Caco-2 (cell line): ENCODE data around the gene TMUB2. TPM values are rescaled to one million over a fixed set of nuclear protein-coding genes. Genes with fewer than 3 reads are reported as not detected.

Experiments
- BruUV-seq: library from RNA; stranded (reverse); fragments of 400-500 nt; replicated peaks from 2 replicates; lab custom pipeline; 2021; lab: Mats Ljungman, UMichigan
- CTCF ChIA-PET: fragments of 300-600 bp; sonication (Branson Sonifier 250); formaldehyde crosslinking; loops from one replicate; lab custom pipeline; 2022; ENCODE audit warnings: antibody characterized with exemption; lab: Charles Lee
- POLR2A ChIA-PET: fragments of 300-600 bp; sonication (Branson Sonifier 250); formaldehyde crosslinking; loops from one replicate; lab custom pipeline; 2022; ENCODE audit warnings: antibody characterized with exemption; lab: Charles Lee
- DNase-seq, 2 experiments: peaks; one replicate each; pipeline versions ENCODE4 v3.0.0 to v3.0.0-alpha.2; 2020 to 2022
- H3K27me3 ChIP-seq: replicated peaks from 2 replicates; pipeline ENCODE4 v1.6.0; 2011; ENCODE audit warnings: low read length; ENCODE audit not compliant: control insufficient read depth, insufficient read depth
- H3K36me3 ChIP-seq: 2 replicates; pipeline ENCODE4 v1.5.1; 2011; ENCODE audit warnings: low read length; ENCODE audit not compliant: control insufficient read depth, insufficient read depth
- H3K4me1 ChIP-seq: fragments of 250-450 bp; sonication (Bioruptor Pico); 2 replicates; pipeline ENCODE4 v1.5.1; 2020; ENCODE audit warnings: mild to moderate bottlenecking
- H3K4me3 ChIP-seq: 2 replicates; pipeline ENCODE4 v1.5.1; 2011; ENCODE audit warnings: low read depth, mild to moderate bottlenecking, control low read depth, low read length
- H3K9me3 ChIP-seq: fragments of 250-450 bp; sonication (Bioruptor Pico); 2 replicates; pipeline ENCODE4 v1.5.1; 2020; ENCODE audit warnings: mild to moderate bottlenecking, moderate library complexity
- H3K27ac Mint-ChIP-seq: one replicate; pipeline ENCODE4 v1.8.0; 2022; ENCODE audit warnings: mixed read lengths; ENCODE audit not compliant: unreplicated experiment
- H3K27me3 Mint-ChIP-seq: one replicate; pipeline ENCODE4 v1.8.0; 2022; ENCODE audit warnings: mixed read lengths; ENCODE audit not compliant: insufficient read depth, unreplicated experiment
- H3K36me3 Mint-ChIP-seq: one replicate; pipeline ENCODE4 v1.8.0; 2022; ENCODE audit warnings: mild to moderate bottlenecking, mixed read lengths; ENCODE audit not compliant: insufficient read depth, unreplicated experiment
- H3K4me1 Mint-ChIP-seq: one replicate; pipeline ENCODE4 v1.8.0; 2022; ENCODE audit warnings: low read depth, mixed read lengths; ENCODE audit not compliant: unreplicated experiment
- H3K4me3 Mint-ChIP-seq: one replicate; pipeline ENCODE4 v1.8.0; 2022; ENCODE audit warnings: mild to moderate bottlenecking, moderate library complexity, mixed read lengths; ENCODE audit not compliant: unreplicated experiment
- H3K9me3 Mint-ChIP-seq: one replicate; pipeline ENCODE4 v1.8.0; 2022; ENCODE audit warnings: mixed read lengths; ENCODE audit not compliant: unreplicated experiment
- CTCF ChIP-seq, 2 experiments: fragments of 200-600 bp in 1 of 2; IDR thresholded peaks; 1 replicate in 1 of 2; 2 replicates in 1 of 2; pipeline versions ENCODE4 v1.5.1 to v1.8.0; 2011 to 2022; ENCODE audit warnings: antibody characterized with exemption in 1 of 2, control low read depth in 1 of 2, inconsistent platforms in 1 of 2, low read depth in 1 of 2, low read length in 1 of 2, mild to moderate bottlenecking in 1 of 2, moderate library complexity in 1 of 2; ENCODE audit not compliant: insufficient read depth in 1 of 2, severe bottlenecking in 1 of 2, unreplicated experiment in 1 of 2
- intact Hi-C: fragments of 100-400 bp; cut with micrococcal nuclease; formaldehyde crosslinking; loops from one replicate; pipeline ENCODE4 v1.10.0; 2022; ENCODE audit not compliant: unreplicated experiment
- total RNA-seq: library from RNA; stranded (reverse); gene quantifications from 2 replicates; pipeline ENCODE4 v1.2.3, GENCODE V29; 2022

Gene TMUB2
- total RNA-seq, 1 experiment from 2014 or later: 28.4 TPM

- BruUV-seq: no TSS peak
- Histone ChIP-seq H3K4me3 (no peak overlapping the region), H3K4me1 (no peaks in the 10 kb centered on the region), H3K9me3 (no peaks in the 10 kb centered on the region), H3K27me3 (no peaks in the 10 kb centered on the region), H3K36me3 (peaks cover 2% of the 10 kb centered on the region)
- DNase-seq: no peak
- no peak overlapping the region for H3K4me3 Mint-ChIP-seq
- ChIA-PET POLR2A (no interaction called here), CTCF (no interaction called here)
- peaks cover 12% of the 10 kb centered on the region for H3K4me1 Mint-ChIP-seq
- no peaks in the 10 kb centered on the region for H3K27me3 Mint-ChIP-seq
- no peaks in the 10 kb centered on the region for H3K9me3 Mint-ChIP-seq
- no peak overlapping the region for H3K27ac Mint-ChIP-seq
- intact Hi-C loops: no loop called here
- H3K36me3 Mint-ChIP-seq: peaks cover 55% of the 10 kb centered on the region
- TF ChIP-seq CTCF (IDR thresholded peaks at IDR 0.05; ENCODE audit: insufficient read depth in 1 of 2, low read depth in 1 of 2, low read length in 1 of 2, severe bottlenecking in 1 of 2, unreplicated experiment in 1 of 2): no peak
Measured at GRCh38 chr17:44207743-44208142, 21.0 kb downstream of the TMUB2 start.

- intact Hi-C loops: no loop called here
- Mint-ChIP-seq H3K9me3 (no peaks in the 10 kb centered on the region), H3K27me3 (no peaks in the 10 kb centered on the region), H3K36me3 (peaks cover 66% of the 10 kb centered on the region), H3K27ac (no peak overlapping the region), H3K4me1 (no peaks in the 10 kb centered on the region), H3K4me3 (no peak overlapping the region)
- TF ChIP-seq CTCF (IDR thresholded peaks at IDR 0.05; ENCODE audit: insufficient read depth in 1 of 2, low read depth in 1 of 2, low read length in 1 of 2, severe bottlenecking in 1 of 2, unreplicated experiment in 1 of 2): no peak
- H3K27me3 ChIP-seq: no peaks in the 10 kb centered on the region
- no peak overlapping the region for H3K4me3 ChIP-seq
- no peaks in the 10 kb centered on the region for H3K9me3 ChIP-seq
- ChIA-PET POLR2A (no interaction called here), CTCF (interaction anchor here (1.2 kb wide), 2 partner anchors 8 to 12 kb away, joined by 3 to 7 read pairs; no protein-coding TSS in a partner anchor)
- H3K36me3 ChIP-seq: peaks cover 5% of the 10 kb centered on the region
- H3K4me1 ChIP-seq: no peaks in the 10 kb centered on the region
- TSS peak; percentile 9 for BruUV-seq
- no peak for DNase-seq
Measured at GRCh38 chr17:44209786-44210341, 23.1 kb downstream of the TMUB2 start.

- Mint-ChIP-seq H3K4me1 (no peaks in the 10 kb centered on the region), H3K27ac (no peak overlapping the region), H3K9me3 (no peaks in the 10 kb centered on the region), H3K4me3 (no peak overlapping the region), H3K36me3 (peaks cover 73% of the 10 kb centered on the region), H3K27me3 (no peaks in the 10 kb centered on the region)
- ChIA-PET CTCF (interaction anchor here (1.2 kb wide), 2 partner anchors 9 to 11 kb away, joined by 3 to 7 read pairs; no protein-coding TSS in a partner anchor), POLR2A (interaction anchor here (0.6 kb wide), 1 partner anchor 8 kb away, joined by 9 read pairs; no protein-coding TSS in a partner anchor)
- BruUV-seq: no TSS peak
- no peaks in the 10 kb centered on the region for H3K9me3 ChIP-seq
- H3K36me3 ChIP-seq: peaks cover 9% of the 10 kb centered on the region
- intact Hi-C loops: no loop called here
- TF ChIP-seq CTCF (IDR thresholded peaks at IDR 0.05; ENCODE audit: insufficient read depth in 1 of 2, low read depth in 1 of 2, low read length in 1 of 2, severe bottlenecking in 1 of 2, unreplicated experiment in 1 of 2): peak; percentile 18 to 67
- no peaks in the 10 kb centered on the region for H3K4me1 ChIP-seq
- H3K4me3 ChIP-seq: no peak overlapping the region
- peak in 1 of 2 experiments; percentile 62 for DNase-seq
- no peaks in the 10 kb centered on the region for H3K27me3 ChIP-seq
Measured at GRCh38 chr17:44210342-44211192, 23.8 kb downstream of the TMUB2 start.
